Uterus (tissue), 4 donors: Measurements from ENCODE around the gene IL1RAPL2. TPM values are rescaled to one million over a fixed set of nuclear protein-coding genes. Genes with fewer than 3 reads are reported as not detected.

Source experiments
- DNase-seq, 2 donors: peaks; one replicate each; pipeline ENCODE4 v3.0.0-alpha.2; 2019 to 2020
- H3K27ac ChIP-seq, 2 donors: fragments of 200-600 bp; sonication (generic); 1 replicate in 1 of 2; 2 replicates in 1 of 2; pipeline ENCODE4 v1.5.1; 2016 to 2018
- H3K27me3 ChIP-seq, 2 donors: fragments of 200-600 bp; sonication (generic); one replicate each; pipeline ENCODE4 v1.5.1; 2018 to 2019; ENCODE audit warnings: control low read depth in 1 of 2
- H3K36me3 ChIP-seq, 2 donors: fragments of 200-600 bp; sonication (generic); one replicate each; pipeline ENCODE4 v1.5.1; 2019; ENCODE audit warnings: control low read depth in 1 of 2
- H3K4me1 ChIP-seq, 2 donors: fragments of 200-600 bp; sonication (generic); one replicate each; pipeline ENCODE4 v1.5.1; 2018 to 2019; ENCODE audit warnings: control low read depth in 1 of 2
- H3K4me3 ChIP-seq, 2 donors: fragments of 200-600 bp; sonication (generic); 1 replicate in 1 of 2; 2 replicates in 1 of 2; pipeline ENCODE4 v1.5.1; 2018 to 2019; ENCODE audit warnings: mild to moderate bottlenecking in 1 of 2
- H3K9me3 ChIP-seq, 2 donors: fragments of 200-600 bp; sonication (generic); one replicate each; pipeline ENCODE4 v1.5.1; 2019; ENCODE audit warnings: control low read depth in 1 of 2
- POLR2A ChIP-seq, 2 donors: fragments of 450-650 bp; IDR thresholded peaks; one replicate each; pipeline ENCODE4 v1.6.1; 2016; ENCODE audit warnings: antibody characterized with exemption in 2 of 2, mild to moderate bottlenecking in 1 of 2, moderate library complexity in 1 of 2
- intact Hi-C: fragments of 100-400 bp; cut with DNase I; formaldehyde crosslinking; loops from one replicate; pipeline ENCODE4 v1.15.1; 2023; ENCODE audit warnings: low total_unique reads
- small RNA-seq: library from RNA; depleted of rRNA; stranded (forward); fragments of <200 nt; gene quantifications from one replicate; pipeline ENCODE3, GENCODE V24; 2016
- total RNA-seq, 4 donors: library from RNA; depleted of rRNA in 3 of 4; stranded (reverse); fragments of >200 nt in 3 of 4; gene quantifications; one replicate each; pipeline versions ENCODE4 v1.1.0 to v1.2.4, GENCODE V29; 2014 to 2023
- TF ChIP-seq, protein P1 (sequence below), 4 experiments: fragments of 200-600 bp in 2 of 4; fragments of 450-650 bp in 2 of 4; sonication (generic) in 2 of 4; IDR thresholded peaks; one replicate each; pipeline ENCODE4 v1.5.1; 2016 to 2019; ENCODE audit warnings: antibody characterized with exemption in 4 of 4, mild to moderate bottlenecking in 2 of 4, moderate library complexity in 1 of 4
- donor health status: DM: yes; HTN: yes; CAD: no.

Gene IL1RAPL2
- total RNA-seq, 4 donors from 2014 or later, result 2.1 TPM; not detected in 3

DNA sequence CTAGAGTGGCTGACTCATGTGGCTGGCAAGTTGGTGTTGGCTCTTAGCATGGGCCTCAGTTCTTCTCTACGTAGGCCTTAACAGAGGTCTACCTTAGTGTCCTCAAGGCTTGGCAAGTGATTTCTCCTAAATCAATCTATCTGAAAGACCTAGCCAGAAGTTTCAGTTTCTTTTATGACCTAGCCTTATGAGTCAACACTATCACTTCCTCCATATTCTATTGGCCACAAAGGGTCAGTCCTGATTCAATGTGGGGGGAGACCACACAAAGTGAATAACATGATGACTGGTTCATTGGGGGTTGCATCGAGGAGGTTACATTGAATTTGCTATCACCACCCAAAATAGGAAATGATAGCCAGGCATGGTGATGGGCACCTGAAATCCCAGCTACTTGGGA is 1250.5 kb downstream of the IL1RAPL2 start:
- Histone ChIP-seq H3K27me3 (peaks cover 0 to 10% of the 10 kb centered on the region in 2 donors), H3K4me3 (no peak overlapping the region), H3K9me3 (no peaks in the 10 kb centered on the region), H3K27ac (no peak overlapping the region), H3K36me3 (no peaks in the 10 kb centered on the region), H3K4me1 (no peaks in the 10 kb centered on the region)
- DNase-seq, result no peak
- intact Hi-C loops, result no loop called here
- TF ChIP-seq, protein P1, sequence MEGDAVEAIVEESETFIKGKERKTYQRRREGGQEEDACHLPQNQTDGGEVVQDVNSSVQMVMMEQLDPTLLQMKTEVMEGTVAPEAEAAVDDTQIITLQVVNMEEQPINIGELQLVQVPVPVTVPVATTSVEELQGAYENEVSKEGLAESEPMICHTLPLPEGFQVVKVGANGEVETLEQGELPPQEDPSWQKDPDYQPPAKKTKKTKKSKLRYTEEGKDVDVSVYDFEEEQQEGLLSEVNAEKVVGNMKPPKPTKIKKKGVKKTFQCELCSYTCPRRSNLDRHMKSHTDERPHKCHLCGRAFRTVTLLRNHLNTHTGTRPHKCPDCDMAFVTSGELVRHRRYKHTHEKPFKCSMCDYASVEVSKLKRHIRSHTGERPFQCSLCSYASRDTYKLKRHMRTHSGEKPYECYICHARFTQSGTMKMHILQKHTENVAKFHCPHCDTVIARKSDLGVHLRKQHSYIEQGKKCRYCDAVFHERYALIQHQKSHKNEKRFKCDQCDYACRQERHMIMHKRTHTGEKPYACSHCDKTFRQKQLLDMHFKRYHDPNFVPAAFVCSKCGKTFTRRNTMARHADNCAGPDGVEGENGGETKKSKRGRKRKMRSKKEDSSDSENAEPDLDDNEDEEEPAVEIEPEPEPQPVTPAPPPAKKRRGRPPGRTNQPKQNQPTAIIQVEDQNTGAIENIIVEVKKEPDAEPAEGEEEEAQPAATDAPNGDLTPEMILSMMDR (IDR thresholded peaks at IDR 0.05), result no peak
- TF ChIP-seq POLR2A (IDR thresholded peaks at IDR 0.05), result no peak

Small RNA genes lying within 50 kb of the gene (small RNA-seq; reads per million reads assigned to genes)
- not detected for gene RNU6-207P
